NCI-H446 (cell line): Measurements from ENCODE around the gene JMJD1C.

Experiments used
- DNase-seq, 2 experiments: peaks; one replicate each; lab custom pipeline; 2025; lab: John Stamatoyannopoulos, UW

The JMJD1C gene

GRCh38 chr10:63437116-63437949, 28.4 kb downstream of the JMJD1C start:
- DNase-seq, result no peak

GRCh38 chr10:63436225-63436624, 29.6 kb downstream of the JMJD1C start:
- no peak for DNase-seq

GRCh38 chr10:63434866-63435854, 30.6 kb downstream of the JMJD1C start:
- DNase-seq, result no peak

GRCh38 chr10:63431962-63432797, 33.6 kb downstream of the JMJD1C start:
- DNase-seq, result no peak

GRCh38 chr10:63430999-63431356, 34.8 kb downstream of the JMJD1C start:
- DNase-seq, result no peak

- DNase-seq, result no peak
Measured at GRCh38 chr10:63430091-63430998, 35.4 kb downstream of the JMJD1C start.

GRCh38 chr10:63429281-63429680, 36.5 kb downstream of the JMJD1C start:
- peak in 1 of 2 experiments; percentile 2 for DNase-seq

GRCh38 chr10:63427013-63427412, 38.8 kb downstream of the JMJD1C start:
- no peak for DNase-seq

- DNase-seq, result no peak
Measured at GRCh38 chr10:63425512-63425911, 40.3 kb downstream of the JMJD1C start.

GRCh38 chr10:63424576-63424975, 41.2 kb downstream of the JMJD1C start:
- no peak for DNase-seq

- no peak for DNase-seq
Measured at GRCh38 chr10:63423494-63423893, 42.3 kb downstream of the JMJD1C start.

GRCh38 chr10:63421591-63421990, 44.2 kb downstream of the JMJD1C start:
- DNase-seq, result no peak

- DNase-seq, result peak in 1 of 2 experiments; percentile 48
Measured at GRCh38 chr10:63416376-63416775, 49.4 kb downstream of the JMJD1C start.

GRCh38 chr10:63415640-63416244, 50.0 kb downstream of the JMJD1C start:
- no peak for DNase-seq

GRCh38 chr10:63414481-63415260, 51.1 kb downstream of the JMJD1C start:
- no peak for DNase-seq

GRCh38 chr10:63413429-63413828, 52.3 kb downstream of the JMJD1C start:
- DNase-seq, result no peak

GRCh38 chr10:63412304-63412703, 53.5 kb downstream of the JMJD1C start:
- no peak for DNase-seq

- DNase-seq, result no peak
Measured at GRCh38 chr10:63410633-63411032, 55.1 kb downstream of the JMJD1C start.

- DNase-seq, result no peak
Measured at GRCh38 chr10:63409465-63410027, 56.2 kb downstream of the JMJD1C start.
